Left colon (tissue), 2 donors: ENCODE data around the gene ATP2B1. TPM values are rescaled to one million over a fixed set of nuclear protein-coding genes. Genes with fewer than 3 reads are reported as not detected.

ENCODE experiments used
- total RNA-seq, 2 donors: library from RNA; stranded (reverse); fragmentation: NEBNext Ultra II Directional; extraction: Animal tissue kit (Norgen Biotek cat#: 25700); gene quantifications; one replicate each; pipeline ENCODE4 v1.2.1, GENCODE V29; 2021
- donor health status: DM: no; HTN: no; CAD: no.
- donor health status: DM: yes; HTN: yes; CAD: no.

Gene ATP2B1
- total RNA-seq, 2 donors from 2014 or later, result 57.5 to 105 TPM

Other genes with a start within 250 kb of the ATP2B1 start
- 10 to 100 TPM; 47.4 to 57.1 TPM for gene GALNT4, start 184.0 kb downstream of the ATP2B1 start, total RNA-seq
- gene POC1B, start 182.8 kb downstream of the ATP2B1 start, total RNA-seq, result 10 to 100 TPM; 26.6 to 27.0 TPM